ENCODE results near the gene FCER2.
"Not testable (repeated sequence)": the region's sequence is repeated elsewhere in the genome, so short reads cannot be mapped to it uniquely, and the experiment has no call there.

Gene FCER2

GRCh38 chr19:7701654-7702457 lies at the start of gene FCER2:
Gene FCER2 (minus strand): TSS chr19:7702131. CDS start chr19:7699760, 2,371 bp downstream.
- DNase-seq (ENCODE audit: low read depth in 2 of 3, low spot score in 2 of 3), result no peak

GRCh38 chr19:7751157-7751783 lies 49.3 kb upstream of the FCER2 start:
- peak in 2 of 3 experiments; percentile 11 to 16 for DNase-seq (ENCODE audit: low read depth in 2 of 3, low spot score in 2 of 3)

- DNase-seq (ENCODE audit: low read depth in 2 of 3, low spot score in 2 of 3), result no peak
Observed at GRCh38 chr19:7748756-7749155, 46.8 kb upstream of the FCER2 start.

- no peak for DNase-seq (ENCODE audit: low read depth in 2 of 3, low spot score in 2 of 3)
Observed at GRCh38 chr19:7748171-7748570, 46.2 kb upstream of the FCER2 start.

- DNase-seq (ENCODE audit: low read depth in 2 of 3, low spot score in 2 of 3), result no peak
Observed at GRCh38 chr19:7746903-7747884, 45.3 kb upstream of the FCER2 start, which contains the start of gene CD209. Gene CD209 (minus strand): TSS chr19:7747534. CDS start chr19:7747511, 23 bp downstream.

- not testable (repeated sequence) for DNase-seq (ENCODE audit: low read depth in 2 of 3, low spot score in 2 of 3)
Observed at GRCh38 chr19:7746306-7746705, 44.4 kb upstream of the FCER2 start.

- DNase-seq (ENCODE audit: low read depth in 2 of 3, low spot score in 2 of 3), result no peak
Observed at GRCh38 chr19:7744871-7745650, 43.1 kb upstream of the FCER2 start.

- DNase-seq (ENCODE audit: low read depth in 2 of 3, low spot score in 2 of 3), result no peak
Observed at GRCh38 chr19:7744199-7744786, 42.4 kb upstream of the FCER2 start.

- peak in 1 of 3 experiments; percentile 22 for DNase-seq (ENCODE audit: low read depth in 2 of 3, low spot score in 2 of 3)
Observed at GRCh38 chr19:7743425-7743841, 41.5 kb upstream of the FCER2 start.

- no peak for DNase-seq (ENCODE audit: low read depth in 2 of 3, low spot score in 2 of 3)
Observed at GRCh38 chr19:7742991-7743390, 41.1 kb upstream of the FCER2 start.

GRCh38 chr19:7742575-7742974 lies 40.6 kb upstream of the FCER2 start:
- DNase-seq (ENCODE audit: low read depth in 2 of 3, low spot score in 2 of 3), result no peak

GRCh38 chr19:7740682-7741054 lies 38.7 kb upstream of the FCER2 start:
- no peak for DNase-seq (ENCODE audit: low read depth in 2 of 3, low spot score in 2 of 3)

- no peak for DNase-seq (ENCODE audit: low read depth in 2 of 3, low spot score in 2 of 3)
Observed at GRCh38 chr19:7739801-7740681, 38.1 kb upstream of the FCER2 start.

GRCh38 chr19:7739211-7739755 lies 37.4 kb upstream of the FCER2 start:
- DNase-seq (ENCODE audit: low read depth in 2 of 3, low spot score in 2 of 3), result no peak

- DNase-seq (ENCODE audit: low read depth in 2 of 3, low spot score in 2 of 3), result no peak
Observed at GRCh38 chr19:7738023-7738422, 36.1 kb upstream of the FCER2 start.

- no peak for DNase-seq (ENCODE audit: low read depth in 2 of 3, low spot score in 2 of 3)
Observed at GRCh38 chr19:7737215-7737614, 35.3 kb upstream of the FCER2 start.

- DNase-seq (ENCODE audit: low read depth in 2 of 3, low spot score in 2 of 3), result no peak
Observed at GRCh38 chr19:7736148-7736547, 34.2 kb upstream of the FCER2 start.

GRCh38 chr19:7734220-7735203 lies 32.6 kb upstream of the FCER2 start:
- no peak for DNase-seq (ENCODE audit: low read depth in 2 of 3, low spot score in 2 of 3)

Measured in activated CD8-positive, alpha-beta memory T cell treated with anti-CD3 and anti-CD28 coated beads for 48 hours (primary cell).